Common myeloid progenitor, CD34-positive (primary cell): ENCODE results near the gene CTSS.

Experiments
- CTCF ChIA-PET: fragments of 350-600 bp; sonication (Branson Sonifier 250); formaldehyde crosslinking; loops from one replicate; lab custom pipeline; 2021; ENCODE audit warnings: antibody characterized with exemption; lab: Charles Lee
- POLR2A ChIA-PET: fragments of 350-600 bp; sonication (Branson Sonifier 250); formaldehyde crosslinking; loops from one replicate; lab custom pipeline; 2021; ENCODE audit warnings: antibody characterized with exemption; lab: Charles Lee
- DNase-seq, 3 donors: peaks; one replicate each; pipeline versions ENCODE4 v3.0.0 to v3.0.0-alpha.2; 2013
- H3K27ac ChIP-seq, 2 experiments: 1 replicate in 1 of 2; 2 replicates in 1 of 2; pipeline ENCODE4 v1.7.0; 2013; ENCODE audit warnings: inconsistent platforms in 2 of 2, low read length in 2 of 2, mild to moderate bottlenecking in 2 of 2, low read depth in 1 of 2, moderate library complexity in 1 of 2; ENCODE audit not compliant: severe bottlenecking in 2 of 2, insufficient read depth in 1 of 2, poor library complexity in 1 of 2
- H3K27me3 ChIP-seq, 5 experiments: replicated peaks in 2 of 5; 1 replicate in 3 of 5; 2 replicates in 2 of 5; pipeline versions ENCODE4 v1.6.1 to v1.7.0; 2013; ENCODE audit warnings: low read length in 4 of 5, mild to moderate bottlenecking in 2 of 5, moderate library complexity in 2 of 5, inconsistent platforms in 1 of 5; ENCODE audit not compliant: insufficient read depth in 5 of 5, control insufficient read depth in 4 of 5
- H3K36me3 ChIP-seq, 4 experiments: 1 replicate in 2 of 4; 2 replicates in 2 of 4; pipeline versions ENCODE4 v1.6.1 to v1.7.0; 2013; ENCODE audit warnings: low read length in 3 of 4, control low read depth in 1 of 4, mild to moderate bottlenecking in 1 of 4; ENCODE audit not compliant: control insufficient read depth in 4 of 4, insufficient read depth in 4 of 4
- H3K4me1 ChIP-seq, 4 experiments: 1 replicate in 3 of 4; 2 replicates in 1 of 4; pipeline versions ENCODE4 v1.6.1 to v1.7.1; 2013; ENCODE audit warnings: low read length in 3 of 4, mild to moderate bottlenecking in 3 of 4, control low read depth in 1 of 4, inconsistent platforms in 1 of 4, moderate library complexity in 1 of 4; ENCODE audit not compliant: control insufficient read depth in 4 of 4, insufficient read depth in 4 of 4; ENCODE audit errors: control extremely low read depth in 1 of 4
- H3K4me3 ChIP-seq, 7 experiments: 1 replicate in 4 of 7; 2 replicates in 3 of 7; pipeline versions ENCODE4 v1.5.1 to v1.7.0; 2013; ENCODE audit warnings: mild to moderate bottlenecking in 7 of 7, low read length in 6 of 7, moderate library complexity in 6 of 7, inconsistent platforms in 2 of 7, low read depth in 2 of 7, control low read depth in 1 of 7; ENCODE audit not compliant: insufficient read depth in 4 of 7, control insufficient read depth in 1 of 7; ENCODE audit errors: extremely low read depth in 1 of 7
- H3K9me3 ChIP-seq, 5 experiments: 1 replicate in 4 of 5; 2 replicates in 1 of 5; pipeline versions ENCODE4 v1.6.1 to v1.7.1; 2013; ENCODE audit warnings: low read length in 4 of 5, mild to moderate bottlenecking in 2 of 5, inconsistent platforms in 1 of 5, low read depth in 1 of 5, moderate library complexity in 1 of 5; ENCODE audit not compliant: control insufficient read depth in 4 of 5, insufficient read depth in 2 of 5; ENCODE audit errors: control extremely low read depth in 1 of 5
- WGBS: methylation state at CpG from one replicate; pipeline ENCODE4 v1.1.5; 2013; ENCODE audit not compliant: insufficient coverage; 5-methylcytosine and 5-hydroxymethylcytosine counted together

The CTSS gene

GRCh38 chr1:150748878-150749719 lies 16.5 kb downstream of the CTSS start:
- no peak for DNase-seq
- Histone ChIP-seq H3K4me1 (no peaks in the 10 kb centered on the region), H3K27me3 (no peaks in the 10 kb centered on the region), H3K27ac (no peak overlapping the region), H3K9me3 (no peaks in the 10 kb centered on the region), H3K4me3 (no peak overlapping the region), H3K36me3 (peaks cover 16 to 85% (median 50%) of the 10 kb centered on the region in 4 experiments)
- ChIA-PET POLR2A (interaction anchor here (0.6 kb wide), 2 partner anchors 18 to 90 kb away, joined by 3 to 5 read pairs; no protein-coding TSS in a partner anchor), CTCF (no interaction called here)
- WGBS: 93% methylated on average over 4 of the region's 12 CpGs

- 100% methylated on average over 2 of the region's 3 CpGs for WGBS
- no peaks in the 10 kb centered on the region for H3K9me3 ChIP-seq
Observed at GRCh38 chr1:150730130-150730721, 35.4 kb downstream of the CTSS start.

GRCh38 chr1:150724336-150724735 lies 41.2 kb downstream of the CTSS start:
- no peaks in the 10 kb centered on the region for H3K36me3 ChIP-seq
- H3K4me3 ChIP-seq: no peak overlapping the region
- H3K27me3 ChIP-seq: no peaks in the 10 kb centered on the region
- DNase-seq: no peak
- H3K4me1 ChIP-seq: no peaks in the 10 kb centered on the region
- ChIA-PET CTCF (no interaction called here), POLR2A (no interaction called here)
- peaks cover 0 to 2% (median 0%) of the 10 kb centered on the region in 5 experiments for H3K9me3 ChIP-seq
- H3K27ac ChIP-seq: no peak overlapping the region
- 100% methylated on average over 1 of the region's 2 CpGs for WGBS

More at GRCh38 chr1:150730130-150730721, 35.4 kb downstream of the CTSS start:
- H3K27ac ChIP-seq: no peak overlapping the region
- H3K4me1 ChIP-seq: peaks cover 0 to 4% (median 0%) of the 10 kb centered on the region in 4 experiments
- H3K4me3 ChIP-seq: no peak overlapping the region
- DNase-seq: no peak
- POLR2A ChIA-PET: interaction anchor here (0.6 kb wide), 1 partner anchor 18 kb away, joined by 3 read pairs; no protein-coding TSS in a partner anchor
- peaks cover 2 to 20% (median 11%) of the 10 kb centered on the region in 4 experiments for H3K36me3 ChIP-seq
- no peaks in the 10 kb centered on the region for H3K27me3 ChIP-seq
- CTCF ChIA-PET: interaction anchor here (1.2 kb wide), 1 partner anchor 169 kb away, joined by 3 read pairs; no protein-coding TSS in a partner anchor

- POLR2A ChIA-PET: no interaction called here
- WGBS: over 99% methylated on average over 20 of the region's 24 CpGs
- CTCF ChIA-PET: interaction anchor here (1.6 kb wide), 1 partner anchor 28 kb away, joined by 3 read pairs; no protein-coding TSS in a partner anchor
- Histone ChIP-seq H3K27me3 (no peaks in the 10 kb centered on the region), H3K4me1 (no peaks in the 10 kb centered on the region), H3K36me3 (no peaks in the 10 kb centered on the region), H3K4me3 (no peak within 1 kb of the TSS), H3K9me3 (peaks cover 0 to 2% (median 0%) of the 10 kb centered on the region in 5 experiments), H3K27ac (no peak within 1 kb of the TSS)
- no peak for DNase-seq
Observed at GRCh38 chr1:150720703-150721102, 44.9 kb downstream of the CTSS start, which contains the start of gene HORMAD1. HORMAD1 (minus strand) TSS chr1:150720895; CDS start chr1:150719505, 1,390 bp downstream.

- Histone ChIP-seq H3K27me3 (no peaks in the 10 kb centered on the region), H3K27ac (no peak overlapping the region), H3K4me1 (no peaks in the 10 kb centered on the region), H3K4me3 (no peak overlapping the region), H3K9me3 (peaks cover 0 to 2% (median 0%) of the 10 kb centered on the region in 5 experiments), H3K36me3 (no peaks in the 10 kb centered on the region)
- no peak for DNase-seq
- WGBS: 99% methylated on average over 18 of the region's 21 CpGs
- CTCF ChIA-PET: no interaction called here
- POLR2A ChIA-PET: interaction anchor here (0.7 kb wide), 1 partner anchor 25 kb away, joined by 3 read pairs; no protein-coding TSS in a partner anchor
Observed at GRCh38 chr1:150720098-150720497, 45.5 kb downstream of the CTSS start.

GRCh38 chr1:150718225-150718891 lies 47.2 kb downstream of the CTSS start:
- CTCF ChIA-PET: no interaction called here

More at GRCh38 chr1:150718225-150718891, 47.2 kb downstream of the CTSS start:
- Histone ChIP-seq H3K27ac (no peak overlapping the region), H3K27me3 (no peaks in the 10 kb centered on the region), H3K36me3 (no peaks in the 10 kb centered on the region), H3K9me3 (no peaks in the 10 kb centered on the region), H3K4me1 (no peaks in the 10 kb centered on the region), H3K4me3 (no peak overlapping the region)
- DNase-seq: no peak
- POLR2A ChIA-PET: no interaction called here
- 93% methylated on average over 4 of the region's 11 CpGs for WGBS
